Fibroblast of lung (primary cell): ENCODE measurements around the gene YIPF5. TPM values are rescaled to one million over a fixed set of nuclear protein-coding genes. Genes with fewer than 3 reads are reported as not detected.
A peak's percentile ranks its signal among the peaks of the same experiment; 100 is the strongest.

Experiments used
- DNase-seq, 2 donors: peaks; one replicate each; pipeline versions ENCODE4 v3.0.0 to v3.0.0-alpha.2; 2010; ENCODE audit warnings: low read depth in 2 of 2
- H2AFZ ChIP-seq: 2 replicates; pipeline ENCODE4 v1.5.1; 2012; ENCODE audit warnings: low read length, control low read depth, inconsistent platforms
- H3K27ac ChIP-seq: 2 replicates; pipeline ENCODE4 v1.5.1; 2011; ENCODE audit warnings: low read length, control low read depth; ENCODE audit not compliant: insufficient read depth
- H3K27me3 ChIP-seq: 2 replicates; pipeline ENCODE4 v1.5.1; 2011; ENCODE audit warnings: mild to moderate bottlenecking, low read length; ENCODE audit not compliant: control insufficient read depth, insufficient read depth
- H3K36me3 ChIP-seq: 2 replicates; pipeline ENCODE4 v1.5.1; 2011; ENCODE audit warnings: low read length; ENCODE audit not compliant: control insufficient read depth, insufficient read depth
- H3K4me1 ChIP-seq: 2 replicates; pipeline ENCODE4 v1.5.1; 2011; ENCODE audit warnings: low read length; ENCODE audit not compliant: control insufficient read depth, insufficient read depth; ENCODE audit errors: extremely low read depth
- H3K4me2 ChIP-seq: 2 replicates; pipeline ENCODE4 v1.5.1; 2011; ENCODE audit warnings: low read length, control low read depth; ENCODE audit not compliant: insufficient read depth; ENCODE audit errors: extremely low read depth
- H3K4me3 ChIP-seq, 4 experiments: fragments of 200-600 bp in 1 of 4; sonication (generic) in 1 of 4; replicated peaks in 1 of 4; 2 replicates each; pipeline ENCODE4 v1.5.1; 2011 to 2016; ENCODE audit warnings: low read length in 4 of 4, low read depth in 3 of 4, mild to moderate bottlenecking in 3 of 4, control low read depth in 2 of 4, inconsistent platforms in 1 of 4, mixed read lengths in 1 of 4; ENCODE audit not compliant: insufficient read depth in 1 of 4; ENCODE audit errors: control extremely low read depth in 1 of 4
- H3K79me2 ChIP-seq: 2 replicates; pipeline ENCODE4 v1.5.1; 2012; ENCODE audit warnings: mild to moderate bottlenecking, low read length, inconsistent platforms; ENCODE audit not compliant: control insufficient read depth, insufficient read depth
- H3K9ac ChIP-seq: 2 replicates; pipeline ENCODE4 v1.5.1; 2011; ENCODE audit warnings: mild to moderate bottlenecking, low read length, control low read depth; ENCODE audit not compliant: insufficient read depth
- H3K9me3 ChIP-seq: 2 replicates; pipeline ENCODE4 v1.5.1; 2012; ENCODE audit warnings: low read depth, low read length; ENCODE audit not compliant: control insufficient read depth, insufficient read depth
- H4K20me1 ChIP-seq: 2 replicates; pipeline ENCODE4 v1.5.1; 2011; ENCODE audit warnings: low read length; ENCODE audit not compliant: control insufficient read depth, insufficient read depth; ENCODE audit errors: extremely low read depth
- EZH2 ChIP-seq: IDR thresholded peaks from 2 replicates; pipeline ENCODE4 v1.5.1; 2012; ENCODE audit warnings: low read length, control low read depth, mild to moderate bottlenecking; ENCODE audit errors: missing control alignments
- polyA plus RNA-seq, 2 donors: library from polyadenylated mRNA; depleted of rRNA in 1 of 2; stranded (reverse) in 1 of 2; unstranded in 1 of 2; fragments of >200 nt; gene quantifications; 2 replicates each; pipeline ENCODE4 v1.2.1, GENCODE V29; 2011 to 2012; ENCODE audit warnings: missing spikeins in 1 of 2
- total RNA-seq: library from RNA; depleted of rRNA; stranded (reverse); fragments of >200 nt; gene quantifications from 2 replicates; pipeline ENCODE4 v1.2.1, GENCODE V29; 2014
- TF ChIP-seq, protein P1 (sequence below), 2 donors: IDR thresholded peaks in 1 of 2; conservative IDR thresholded peaks in 1 of 2; 1 replicate in 1 of 2; 2 replicates in 1 of 2; pipeline ENCODE4 v1.5.1; 2011 to 2012; ENCODE audit warnings: low read length in 2 of 2, control low read depth in 1 of 2, inconsistent platforms in 1 of 2, low read depth in 1 of 2, mild to moderate bottlenecking in 1 of 2

The YIPF5 gene
- total and polyA plus RNA-seq, 2 donors (not counting 1 experiment from before 2014, with no cell fraction given), result 83.2 to 175 TPM

DNA sequence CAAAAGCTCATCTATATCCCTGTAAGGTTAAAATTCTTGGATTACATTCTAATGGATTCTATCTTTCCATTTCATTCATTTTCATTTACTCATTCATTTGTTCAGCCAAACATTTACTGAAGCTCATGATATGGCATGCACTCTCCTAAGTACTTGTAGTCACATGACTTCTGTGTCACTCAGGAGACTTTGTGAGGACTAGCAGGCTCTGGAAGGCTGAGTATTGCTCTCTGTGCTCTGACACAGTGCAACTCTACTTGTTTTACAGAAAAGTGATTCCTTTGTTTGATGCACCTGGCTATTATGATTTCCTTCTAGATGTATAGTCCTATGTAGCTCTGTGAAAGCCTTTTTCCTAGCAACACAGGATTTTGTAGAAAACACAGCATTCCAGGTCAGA, 53.0 kb downstream of the YIPF5 start:
- H3K4me2 ChIP-seq, result no peak overlapping the region
- no peaks in the 10 kb centered on the region for H4K20me1 ChIP-seq
- H3K27me3 ChIP-seq, result no peaks in the 10 kb centered on the region
- H3K4me3 ChIP-seq, result no peak overlapping the region
- peak overlapping the region; percentile 31 for H2AFZ ChIP-seq
- H3K9ac ChIP-seq, result no peak overlapping the region
- H3K9me3 ChIP-seq, result no peaks in the 10 kb centered on the region
- no peak overlapping the region for H3K27ac ChIP-seq
- DNase-seq, result no peak
- TF ChIP-seq EZH2, result no peak
- TF ChIP-seq, protein P1, sequence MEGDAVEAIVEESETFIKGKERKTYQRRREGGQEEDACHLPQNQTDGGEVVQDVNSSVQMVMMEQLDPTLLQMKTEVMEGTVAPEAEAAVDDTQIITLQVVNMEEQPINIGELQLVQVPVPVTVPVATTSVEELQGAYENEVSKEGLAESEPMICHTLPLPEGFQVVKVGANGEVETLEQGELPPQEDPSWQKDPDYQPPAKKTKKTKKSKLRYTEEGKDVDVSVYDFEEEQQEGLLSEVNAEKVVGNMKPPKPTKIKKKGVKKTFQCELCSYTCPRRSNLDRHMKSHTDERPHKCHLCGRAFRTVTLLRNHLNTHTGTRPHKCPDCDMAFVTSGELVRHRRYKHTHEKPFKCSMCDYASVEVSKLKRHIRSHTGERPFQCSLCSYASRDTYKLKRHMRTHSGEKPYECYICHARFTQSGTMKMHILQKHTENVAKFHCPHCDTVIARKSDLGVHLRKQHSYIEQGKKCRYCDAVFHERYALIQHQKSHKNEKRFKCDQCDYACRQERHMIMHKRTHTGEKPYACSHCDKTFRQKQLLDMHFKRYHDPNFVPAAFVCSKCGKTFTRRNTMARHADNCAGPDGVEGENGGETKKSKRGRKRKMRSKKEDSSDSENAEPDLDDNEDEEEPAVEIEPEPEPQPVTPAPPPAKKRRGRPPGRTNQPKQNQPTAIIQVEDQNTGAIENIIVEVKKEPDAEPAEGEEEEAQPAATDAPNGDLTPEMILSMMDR (conservative IDR thresholded peaks at IDR 0.05 in 1 of 2, IDR thresholded peaks at IDR 0.05 in 1 of 2; ENCODE audit: low read depth in 1 of 2, low read length in 2 of 2), result no peak
- no peaks in the 10 kb centered on the region for H3K79me2 ChIP-seq
- H3K36me3 ChIP-seq, result no peaks in the 10 kb centered on the region
- peaks cover 2% of the 10 kb centered on the region for H3K4me1 ChIP-seq

DNA sequence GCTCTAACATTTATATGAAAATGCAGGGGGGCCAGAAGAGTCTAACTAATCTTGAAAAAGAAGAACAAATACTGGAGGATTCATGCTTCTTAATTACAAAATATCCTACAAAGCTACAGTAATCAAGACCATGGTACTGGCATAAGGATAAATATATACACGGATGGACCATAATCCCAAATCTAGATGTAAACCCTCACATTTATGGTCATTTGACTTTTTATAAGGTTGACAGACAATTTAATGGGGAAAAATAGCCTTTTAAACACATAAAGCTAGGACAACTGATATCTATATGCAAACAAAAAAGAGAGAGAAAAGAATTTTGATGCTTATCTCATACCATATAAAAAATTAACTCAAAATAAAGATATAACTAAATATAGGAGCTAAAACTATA, 55.9 kb downstream of the YIPF5 start:
- Histone ChIP-seq H3K4me1 (peaks cover 2% of the 10 kb centered on the region), H3K36me3 (no peaks in the 10 kb centered on the region), H2AFZ (no peak overlapping the region), H3K4me3 (no peak overlapping the region), H3K4me2 (no peak overlapping the region), H4K20me1 (no peaks in the 10 kb centered on the region), H3K79me2 (no peaks in the 10 kb centered on the region), H3K27ac (no peak overlapping the region), H3K27me3 (no peaks in the 10 kb centered on the region), H3K9ac (no peak overlapping the region), H3K9me3 (no peaks in the 10 kb centered on the region)
- no peak for DNase-seq
- no peak for TF ChIP-seq EZH2

Other genes starting within 250 kb of the YIPF5 start
- 1.0 and 1.2 TPM in 2 replicates for gene KCTD16, start 214 bp upstream of the YIPF5 start, total RNA-seq
- 0.32 and 0.38 TPM in 2 replicates for gene KCTD16, start 214 bp upstream of the YIPF5 start, polyA plus RNA-seq